Activated naive CD4-positive, alpha-beta T cell (primary cell): ENCODE data around the gene MRPL27.
"Not testable (repeated sequence)": the region's sequence is repeated elsewhere in the genome, so short reads cannot be mapped to it uniquely, and the experiment has no call there.

Experiments used
- DNase-seq, 4 experiments: peaks; one replicate each; lab custom pipeline; 2025; lab: John Stamatoyannopoulos, UW

MRPL27 gene

GRCh38 chr17:50372758-50373556, at the start of gene MRPL27, which contains the start of gene EME1:
MRPL27 (minus strand) TSS chr17:50373184; CDS start chr17:50373170, 14 bp downstream.
EME1 (plus strand) TSS chr17:50373229; CDS start chr17:50375209, 1,980 bp downstream.
- DNase-seq = peak; percentile 66 to 79 (median 72)

GRCh38 chr17:50422738-50423137, 49.8 kb upstream of the MRPL27 start:
- no peak for DNase-seq

GRCh38 chr17:50421308-50422051, 48.5 kb upstream of the MRPL27 start:
- DNase-seq = no peak

- no peak for DNase-seq
These were observed 47.6 kb upstream of the MRPL27 start for GRCh38 chr17:50420419-50421112.

GRCh38 chr17:50419577-50419976, 46.6 kb upstream of the MRPL27 start:
- DNase-seq = not testable (repeated sequence)

GRCh38 chr17:50414808-50415207, 41.8 kb upstream of the MRPL27 start:
- no peak for DNase-seq

- no peak for DNase-seq
These were observed 39.3 kb upstream of the MRPL27 start for GRCh38 chr17:50412188-50412732.

- no peak for DNase-seq
These were observed 34.9 kb upstream of the MRPL27 start for GRCh38 chr17:50407921-50408320.

- no peak for DNase-seq
These were observed 33.6 kb upstream of the MRPL27 start for GRCh38 chr17:50406578-50406977.

GRCh38 chr17:50405351-50405750, 32.4 kb upstream of the MRPL27 start:
- DNase-seq = not testable (repeated sequence)

GRCh38 chr17:50399591-50399990, 26.6 kb upstream of the MRPL27 start:
- DNase-seq = not testable (repeated sequence)

GRCh38 chr17:50398672-50399071, 25.7 kb upstream of the MRPL27 start:
- DNase-seq = not testable (repeated sequence)

- no peak for DNase-seq
These were observed 24.9 kb upstream of the MRPL27 start for GRCh38 chr17:50397919-50398285.

GRCh38 chr17:50397111-50397918, 24.3 kb upstream of the MRPL27 start, which contains the start of gene LRRC59:
LRRC59 (minus strand) TSS chr17:50397523; CDS start chr17:50397317, 206 bp downstream.
- DNase-seq = peak; percentile 77 to 90 (median 84)

GRCh38 chr17:50396261-50397110, 23.5 kb upstream of the MRPL27 start:
- no peak for DNase-seq

- no peak for DNase-seq
These were observed 21.7 kb upstream of the MRPL27 start for GRCh38 chr17:50394711-50395110.

- no peak for DNase-seq
These were observed 20.7 kb upstream of the MRPL27 start for GRCh38 chr17:50393700-50394099.

- no peak for DNase-seq
These were observed 19.6 kb upstream of the MRPL27 start for GRCh38 chr17:50392621-50393020.

GRCh38 chr17:50389534-50389933, 16.6 kb upstream of the MRPL27 start:
- no peak for DNase-seq

GRCh38 chr17:50388728-50389127, 15.7 kb upstream of the MRPL27 start:
- DNase-seq = no peak
